ENCODE data around the gene GPR137B.
"Not testable (repeated sequence)": the region's sequence is repeated elsewhere in the genome, so short reads cannot be mapped to it uniquely, and the experiment has no call there.

GPR137B gene

GRCh38 chr1:236161755-236162154 lies 19.4 kb downstream of the GPR137B start:
- not testable (repeated sequence) for DNase-seq

DNA sequence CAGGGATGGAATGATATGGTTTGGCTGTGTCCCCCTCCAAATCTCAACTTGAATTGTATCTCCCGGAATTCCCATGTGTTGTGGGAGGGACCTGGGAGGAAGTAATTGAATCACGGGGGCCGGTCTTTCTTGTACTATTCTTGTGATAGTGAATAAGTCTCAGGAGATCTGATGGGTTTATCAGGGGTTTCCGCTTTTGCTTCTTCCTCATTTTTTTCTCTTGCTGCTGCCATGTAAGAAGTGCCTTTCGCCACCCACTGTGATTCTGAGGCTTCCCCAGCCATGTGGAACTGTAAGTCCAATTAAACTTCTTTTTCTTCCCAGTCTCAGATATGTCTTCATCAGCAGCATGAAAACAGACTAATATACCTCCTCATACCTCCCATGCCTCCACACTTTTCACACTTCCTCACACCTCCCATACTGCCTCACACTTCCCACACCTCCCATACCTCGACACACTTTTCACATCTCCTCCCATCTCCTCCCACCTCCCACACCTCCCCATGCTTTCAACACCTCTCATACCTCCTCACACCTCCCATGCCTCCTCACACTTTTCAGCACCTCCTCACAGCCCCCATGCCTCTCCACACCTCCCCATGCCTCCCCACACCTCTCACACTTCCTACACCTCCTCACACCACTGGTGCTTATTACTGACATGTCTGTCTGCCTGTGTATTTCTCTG lies 21.3 kb downstream of the GPR137B start:
- no peak for DNase-seq

GRCh38 chr1:236164273-236164672 lies 21.9 kb downstream of the GPR137B start:
- DNase-seq, result no peak

GRCh38 chr1:236165238-236165981 lies 23.1 kb downstream of the GPR137B start:
- DNase-seq, result no peak

DNA sequence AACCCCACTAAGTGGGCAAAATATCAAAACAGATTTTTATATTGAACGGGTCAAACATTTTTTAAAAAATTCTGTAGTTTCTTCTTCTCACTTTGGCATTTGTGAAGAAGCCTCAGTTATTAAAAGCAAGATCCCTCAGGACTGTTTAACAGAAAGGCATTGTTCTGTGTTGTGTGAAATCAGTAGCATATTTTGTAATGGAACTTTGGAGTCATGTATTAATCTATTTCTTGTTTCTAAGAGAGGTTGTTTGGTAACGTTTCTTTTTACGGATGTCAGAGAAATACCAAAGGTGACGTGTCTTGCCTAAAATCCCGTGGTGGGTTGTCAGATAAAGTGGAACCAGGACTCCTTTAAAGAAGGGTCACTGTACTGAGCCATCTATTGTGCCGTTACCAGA lies 23.7 kb downstream of the GPR137B start:
- DNase-seq, result no peak

GRCh38 chr1:236167154-236167553 lies 24.8 kb downstream of the GPR137B start:
- no peak for DNase-seq

DNA sequence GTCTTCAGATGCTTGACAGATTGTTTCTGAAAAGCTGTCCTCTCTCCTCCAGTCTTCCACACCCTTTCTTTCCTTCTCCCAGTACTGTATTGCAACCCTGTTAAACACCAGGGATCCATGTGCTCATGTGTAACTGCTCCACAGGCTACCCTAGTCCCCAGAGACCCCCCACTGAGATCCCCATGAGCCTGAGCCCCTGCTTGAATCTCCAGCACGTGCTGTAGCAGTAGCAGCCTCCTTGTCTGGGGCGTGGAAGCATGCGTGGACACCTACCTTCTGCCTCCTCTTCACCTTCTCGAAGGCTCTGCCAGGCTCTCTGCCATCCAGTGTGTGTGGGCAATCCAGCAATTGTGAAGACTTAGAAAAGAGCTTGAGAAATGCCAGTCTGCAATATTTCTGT lies 25.2 kb downstream of the GPR137B start:
- DNase-seq, result no peak

DNA sequence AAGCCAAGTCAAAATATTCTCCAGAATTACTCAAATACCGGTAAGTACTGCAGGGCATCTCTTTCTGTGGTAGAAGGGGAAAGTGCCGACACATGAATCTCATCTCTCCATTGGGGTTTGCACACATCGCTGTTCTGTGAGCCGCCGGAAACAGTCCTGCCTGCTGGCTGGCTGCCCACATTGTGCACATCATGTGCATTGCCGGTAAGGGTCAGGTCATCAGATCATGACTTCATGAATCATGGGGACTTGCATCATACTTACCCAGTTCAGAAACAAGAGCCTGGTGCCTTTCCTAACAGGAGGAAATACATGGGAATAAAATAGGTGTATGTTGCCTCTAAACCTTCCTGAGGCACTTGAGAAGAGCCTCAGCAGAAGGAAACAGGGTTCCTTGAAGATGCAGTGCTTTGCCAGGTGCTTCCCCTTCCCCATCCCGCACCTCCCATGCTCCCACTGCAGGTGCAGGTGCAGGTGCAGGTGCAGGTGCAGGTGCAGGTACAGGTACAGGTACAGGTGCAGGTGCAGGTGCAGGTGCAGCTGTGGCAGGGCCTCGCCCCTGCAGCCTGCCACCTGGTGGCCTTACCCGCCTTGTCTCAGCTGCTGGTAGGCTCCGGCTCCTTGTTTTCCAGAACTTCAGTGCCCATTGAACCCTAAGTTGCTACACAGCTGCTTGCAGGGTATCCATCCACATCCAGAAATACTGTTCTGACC lies 26.5 kb downstream of the GPR137B start:
- DNase-seq, result no peak

DNA sequence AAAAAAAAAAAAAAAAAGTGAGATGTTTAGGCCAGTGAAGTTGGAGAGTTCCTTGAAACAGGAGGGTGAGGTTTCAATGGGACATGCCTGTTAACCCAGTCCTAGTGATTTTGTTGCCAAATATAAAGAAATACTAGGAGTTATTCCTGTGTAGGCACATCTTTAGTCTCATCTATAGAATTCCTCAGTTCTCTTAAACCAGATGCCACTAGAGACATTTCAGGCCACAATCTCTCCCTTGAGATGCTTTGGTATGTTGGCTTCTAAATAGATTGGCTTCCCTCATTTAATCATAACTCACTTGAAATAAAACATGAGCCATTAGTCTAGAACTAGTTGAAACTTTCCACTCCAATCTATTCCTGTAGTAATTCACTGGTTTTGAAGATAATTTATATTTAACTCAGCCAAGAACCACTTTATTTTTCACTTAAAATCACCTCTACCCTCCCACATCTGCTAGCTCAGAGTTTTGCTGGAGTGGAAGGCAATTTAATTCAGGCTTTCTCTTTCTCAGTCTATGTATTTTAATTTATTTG lies 29.8 kb downstream of the GPR137B start:
- DNase-seq, result no peak

GRCh38 chr1:236173174-236173767 lies 30.9 kb downstream of the GPR137B start:
- DNase-seq, result no peak

DNA sequence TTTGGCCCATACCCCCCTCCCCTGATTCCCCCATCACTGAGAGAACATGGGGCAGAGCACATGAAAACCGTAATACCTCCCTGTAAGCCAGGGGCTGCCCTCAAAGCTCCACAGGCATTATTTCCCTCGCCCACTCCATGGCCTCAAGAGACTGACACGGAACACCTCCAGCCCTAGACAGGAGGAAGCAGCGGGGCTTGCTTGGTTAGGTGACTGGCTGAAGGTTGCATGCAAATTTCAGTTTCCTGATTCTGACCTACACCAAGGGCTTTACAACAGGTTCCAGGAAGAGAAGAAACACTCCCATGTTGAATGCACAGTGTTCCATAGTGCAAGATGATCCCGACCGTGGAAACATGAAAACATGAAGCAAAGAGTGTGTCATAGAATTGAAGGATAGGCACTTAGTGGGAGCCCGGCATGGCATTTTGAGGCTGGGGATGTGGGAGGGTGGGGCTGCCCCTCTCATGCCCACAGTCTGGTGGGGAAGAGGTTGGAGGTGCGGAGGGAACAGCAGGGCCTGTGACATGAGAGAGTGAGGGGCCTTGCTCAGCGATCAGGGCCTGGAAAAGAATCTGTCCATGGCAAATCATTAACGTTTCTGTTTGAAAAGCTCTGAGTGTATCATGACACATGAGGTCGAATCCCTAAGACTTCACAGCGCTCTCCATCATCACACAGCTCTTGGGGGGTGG lies 33.5 kb downstream of the GPR137B start:
- no peak for DNase-seq

DNA sequence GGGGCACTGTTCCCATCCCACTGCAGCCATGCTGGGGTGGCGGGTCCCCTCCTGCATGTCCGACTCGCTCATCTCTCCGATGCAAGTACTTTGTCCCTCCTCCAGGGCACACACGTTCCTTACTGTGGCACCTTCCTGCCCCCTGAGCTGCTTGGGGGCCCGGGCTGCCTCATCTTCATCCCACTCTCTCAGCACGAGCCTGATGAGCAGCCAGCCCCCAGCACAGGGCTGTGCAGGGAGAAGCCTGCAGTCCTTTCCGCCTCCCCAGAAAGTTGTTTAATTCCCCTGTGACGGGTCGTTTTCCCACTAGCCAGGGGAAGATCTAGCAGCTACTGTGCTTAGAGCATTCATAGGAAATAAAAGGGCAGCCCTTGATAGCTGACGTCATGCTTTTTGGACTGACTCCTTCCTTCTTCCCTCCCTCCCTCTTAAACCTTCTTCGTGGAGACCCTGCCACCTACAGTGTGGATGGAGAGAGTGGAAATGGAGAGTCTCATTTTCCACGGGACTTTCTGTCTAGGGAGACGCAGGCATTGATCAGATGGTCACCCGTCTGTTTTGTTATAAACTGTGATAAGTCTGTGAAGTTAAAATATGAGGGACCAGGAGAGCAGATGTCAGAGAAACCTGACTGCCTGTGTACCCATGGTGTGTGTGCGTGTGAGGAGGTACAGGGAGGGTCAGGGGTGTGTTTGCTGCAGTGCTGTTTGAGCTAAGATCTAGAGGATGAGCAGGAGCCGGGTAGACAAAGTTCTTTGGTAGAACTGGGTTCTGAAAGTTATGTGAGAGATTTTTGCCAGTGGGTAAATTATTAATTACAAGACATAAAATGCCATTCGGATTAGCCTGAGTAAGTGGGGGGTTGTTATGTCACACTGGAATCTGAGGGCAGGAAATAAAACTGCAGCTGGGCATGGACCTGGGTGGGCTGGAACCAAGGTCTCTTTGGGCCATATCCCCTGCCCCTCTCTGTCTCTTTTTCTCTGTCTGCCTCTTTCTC lies 34.3 kb downstream of the GPR137B start:
- DNase-seq, result no peak

- no peak for DNase-seq
These were observed 37.3 kb downstream of the GPR137B start for GRCh38 chr1:236179634-236180033.

DNA sequence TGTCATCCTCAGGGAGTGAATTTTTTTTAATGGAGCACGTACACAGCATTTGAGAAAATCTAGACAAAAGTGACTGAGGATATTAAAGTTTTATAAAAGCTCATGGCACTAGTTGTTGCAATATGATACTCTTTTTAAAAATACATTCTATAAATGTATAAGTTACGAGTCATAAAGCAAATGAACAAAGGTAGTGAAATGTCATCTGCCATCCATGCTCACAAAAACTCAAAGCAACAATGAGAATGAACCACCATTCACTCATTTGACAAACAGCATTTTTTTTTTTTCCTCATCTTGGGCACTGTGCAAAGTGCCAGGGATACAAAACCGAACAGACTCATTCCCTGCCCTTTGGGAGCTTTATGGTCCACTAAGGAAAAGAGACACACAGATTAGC lies 38.7 kb downstream of the GPR137B start:
- DNase-seq, result no peak

DNA sequence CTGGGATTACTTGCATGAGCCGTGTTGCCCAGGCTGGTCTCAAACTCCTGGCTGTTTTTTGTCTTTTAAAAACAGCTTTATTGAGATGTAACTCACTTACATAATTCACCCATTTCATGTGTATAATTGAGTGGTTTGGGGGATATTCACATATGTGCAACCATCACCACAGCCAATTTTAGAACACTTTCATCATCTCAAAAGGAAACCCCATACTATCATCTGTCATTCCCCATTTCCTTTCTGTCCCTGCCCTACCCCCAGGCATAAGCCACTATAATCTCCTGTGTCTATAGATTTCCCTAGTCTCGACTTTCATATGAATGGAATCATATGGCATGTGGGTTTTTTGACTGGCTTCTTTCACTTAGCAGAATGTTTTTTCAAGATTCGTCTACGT lies 43.3 kb downstream of the GPR137B start:
- DNase-seq, result no peak

DNA sequence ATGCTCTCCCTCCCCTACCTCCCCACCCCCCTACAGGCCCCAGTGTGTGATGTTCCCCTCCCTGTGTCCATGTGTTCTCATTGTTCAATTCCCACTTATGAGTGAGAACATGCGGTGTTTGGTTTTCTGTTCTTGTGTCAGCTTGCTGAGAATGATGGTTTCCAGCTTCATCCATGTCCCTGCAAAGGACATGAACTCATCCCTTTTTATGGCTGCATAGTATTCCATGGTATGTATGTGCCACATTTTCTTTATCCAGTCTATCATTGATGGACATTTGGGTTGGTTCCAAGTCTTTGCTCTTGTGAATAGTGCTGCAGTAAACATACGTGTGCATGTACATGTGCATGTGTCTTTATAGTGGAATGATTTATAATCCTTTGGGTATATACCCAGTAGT lies 44.1 kb downstream of the GPR137B start:
- not testable (repeated sequence) for DNase-seq

DNA sequence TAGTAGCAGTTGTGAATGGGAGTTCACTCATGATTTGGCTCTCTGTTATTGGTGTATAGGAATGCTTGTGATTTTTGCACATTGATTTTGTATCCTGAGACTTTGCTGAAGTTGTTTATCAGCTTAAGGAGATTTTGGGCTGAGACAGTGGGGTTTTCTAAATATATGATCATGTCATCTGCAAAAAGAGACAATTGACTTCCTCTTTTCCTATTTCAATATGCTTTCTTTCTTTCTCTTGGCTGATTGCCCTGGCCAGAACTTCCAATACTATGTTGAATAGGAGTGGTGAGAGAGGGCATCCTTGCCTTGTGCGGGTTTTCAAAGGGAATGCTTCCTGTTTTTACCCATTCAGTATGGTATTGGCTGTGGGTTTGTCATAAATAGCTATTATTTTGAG lies 45.7 kb downstream of the GPR137B start:
- not testable (repeated sequence) for DNase-seq

- DNase-seq, result no peak
These were observed 50.8 kb downstream of the GPR137B start for GRCh38 chr1:236193184-236193583.

DNA sequence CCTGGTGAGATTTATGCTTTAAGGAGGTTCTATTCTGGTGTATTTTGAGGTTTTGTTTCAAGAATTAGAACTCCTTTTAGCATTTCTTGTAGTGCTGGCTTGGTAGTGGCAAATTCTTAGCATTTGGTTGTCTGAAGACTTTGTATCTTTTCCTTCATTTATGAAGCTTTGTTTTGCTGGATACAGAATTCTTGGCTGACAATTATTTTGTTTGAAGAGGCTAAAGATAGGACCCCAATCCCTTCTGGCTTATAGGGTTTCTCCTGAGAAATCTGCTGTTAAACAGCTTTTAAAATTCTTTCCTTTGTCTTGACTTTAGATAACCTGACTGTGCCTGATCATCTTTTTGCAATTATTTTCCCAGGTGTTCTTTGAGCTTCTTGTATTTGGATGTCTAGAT lies 58.6 kb downstream of the GPR137B start:
- DNase-seq, result no peak

GRCh38 chr1:236201786-236202185 lies 59.4 kb downstream of the GPR137B start:
- DNase-seq, result no peak

GRCh38 chr1:236204039-236204438 lies 61.7 kb downstream of the GPR137B start:
- no peak for DNase-seq
